GM12865 (cell line): Measurements from ENCODE around the gene SSH3.

Experiments
- DNase-seq: peaks from one replicate; pipeline ENCODE4 v3.0.0; 2010; ENCODE audit warnings: low read depth
- H3K4me3 ChIP-seq: 2 replicates; pipeline ENCODE4 v1.5.1; 2011; ENCODE audit warnings: mild to moderate bottlenecking, low read depth, low read length, control low read depth
- CTCF ChIP-seq: IDR thresholded peaks from 2 replicates; pipeline ENCODE4 v1.5.1; 2011; ENCODE audit warnings: low read length, control low read depth, low read depth, inconsistent platforms; ENCODE audit not compliant: insufficient read depth; ENCODE audit errors: missing control alignments

Gene SSH3

GRCh38 chr11:67273260-67273990 is 29.9 kb upstream of the SSH3 start:
- TF ChIP-seq CTCF: no peak
- DNase-seq: no peak
- H3K4me3 ChIP-seq: peak overlapping the region; percentile 88

- no peak overlapping the region for H3K4me3 ChIP-seq
- DNase-seq: no peak
- TF ChIP-seq CTCF: no peak
Observed at GRCh38 chr11:67274768-67275605, 28.3 kb upstream of the SSH3 start.

GRCh38 chr11:67275606-67276409 is 27.5 kb upstream of the SSH3 start:
- no peak for DNase-seq
- 0 out of 2 replicates have a peak overlapping the region, but pooled peaks have one; percentile 65 for H3K4me3 ChIP-seq
- no peak for TF ChIP-seq CTCF

GRCh38 chr11:67276781-67277230 is 26.5 kb upstream of the SSH3 start:
- DNase-seq: peak; percentile 80
- peak; percentile 30 for TF ChIP-seq CTCF
- H3K4me3 ChIP-seq: peak overlapping the region; percentile 65

GRCh38 chr11:67277231-67277961 is 25.9 kb upstream of the SSH3 start:
- H3K4me3 ChIP-seq: peak overlapping the region; percentile 65
- DNase-seq: peak; percentile 98
- no peak for TF ChIP-seq CTCF
